Measurements from ENCODE around the gene SELE. TPM values are rescaled to one million over a fixed set of nuclear protein-coding genes. Genes with fewer than 3 reads are reported as not detected.

Gene SELE
- total RNA-seq, 1 donor from 2014 or later, result 9.0 TPM

DNA sequence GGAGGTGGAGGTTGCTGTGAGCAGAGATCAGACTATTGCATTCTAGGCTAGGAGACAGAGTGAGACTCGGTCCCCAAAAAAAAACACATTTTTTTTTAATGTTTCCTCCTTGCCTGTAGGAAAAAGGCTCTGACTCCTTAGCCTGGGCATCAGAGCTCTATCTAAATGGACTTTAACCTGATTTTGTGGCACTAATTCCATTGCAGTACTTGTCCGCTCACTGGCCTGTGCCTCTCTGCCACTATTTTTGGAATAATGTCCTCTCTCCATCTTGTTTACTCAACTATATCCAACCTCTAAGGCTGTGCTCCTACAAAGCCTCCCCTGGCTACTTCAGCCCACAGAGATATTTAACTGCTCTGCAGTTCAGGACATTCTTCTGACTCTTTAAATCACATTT is 34.3 kb upstream of the SELE start:
- no peaks in the 10 kb centered on the region for H3K36me3 ChIP-seq
- intact Hi-C loops (cut with DNase I), result no loop called here
- no peak overlapping the region for H3K27ac ChIP-seq

GRCh38 chr1:169765580-169766331 is 31.9 kb upstream of the SELE start:
- Histone ChIP-seq H3K4me3 (no peak overlapping the region), H3K4me1 (no peaks in the 10 kb centered on the region), H3K27me3 (no peaks in the 10 kb centered on the region), H3K27ac (no peak overlapping the region), H3K9me3 (no peaks in the 10 kb centered on the region), H3K36me3 (no peaks in the 10 kb centered on the region)
- intact Hi-C loops (cut with DNase I), result no loop called here
- no peak for DNase-seq (ENCODE audit: low spot score in 2 of 2)
- TF ChIP-seq, protein P1, sequence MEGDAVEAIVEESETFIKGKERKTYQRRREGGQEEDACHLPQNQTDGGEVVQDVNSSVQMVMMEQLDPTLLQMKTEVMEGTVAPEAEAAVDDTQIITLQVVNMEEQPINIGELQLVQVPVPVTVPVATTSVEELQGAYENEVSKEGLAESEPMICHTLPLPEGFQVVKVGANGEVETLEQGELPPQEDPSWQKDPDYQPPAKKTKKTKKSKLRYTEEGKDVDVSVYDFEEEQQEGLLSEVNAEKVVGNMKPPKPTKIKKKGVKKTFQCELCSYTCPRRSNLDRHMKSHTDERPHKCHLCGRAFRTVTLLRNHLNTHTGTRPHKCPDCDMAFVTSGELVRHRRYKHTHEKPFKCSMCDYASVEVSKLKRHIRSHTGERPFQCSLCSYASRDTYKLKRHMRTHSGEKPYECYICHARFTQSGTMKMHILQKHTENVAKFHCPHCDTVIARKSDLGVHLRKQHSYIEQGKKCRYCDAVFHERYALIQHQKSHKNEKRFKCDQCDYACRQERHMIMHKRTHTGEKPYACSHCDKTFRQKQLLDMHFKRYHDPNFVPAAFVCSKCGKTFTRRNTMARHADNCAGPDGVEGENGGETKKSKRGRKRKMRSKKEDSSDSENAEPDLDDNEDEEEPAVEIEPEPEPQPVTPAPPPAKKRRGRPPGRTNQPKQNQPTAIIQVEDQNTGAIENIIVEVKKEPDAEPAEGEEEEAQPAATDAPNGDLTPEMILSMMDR (IDR thresholded peaks at IDR 0.05), result no peak

More for the DNA sequence above, 34.3 kb upstream of the SELE start:
- no peak for DNase-seq (ENCODE audit: low spot score in 2 of 2)
- Histone ChIP-seq H3K4me1 (no peaks in the 10 kb centered on the region), H3K9me3 (no peaks in the 10 kb centered on the region), H3K4me3 (no peak overlapping the region), H3K27me3 (no peaks in the 10 kb centered on the region)
- TF ChIP-seq, protein P1 (IDR thresholded peaks at IDR 0.05), result no peak

- Histone ChIP-seq H3K27me3 (no peaks in the 10 kb centered on the region), H3K36me3 (no peaks in the 10 kb centered on the region), H3K27ac (no peak overlapping the region), H3K4me3 (no peak overlapping the region), H3K9me3 (no peaks in the 10 kb centered on the region), H3K4me1 (no peaks in the 10 kb centered on the region)
- intact Hi-C loops (cut with DNase I), result no loop called here
- no peak for DNase-seq (ENCODE audit: low spot score in 2 of 2)
- TF ChIP-seq, protein P1 (IDR thresholded peaks at IDR 0.05), result no peak
Measured at GRCh38 chr1:169764919-169765318, 31.0 kb upstream of the SELE start.

DNA sequence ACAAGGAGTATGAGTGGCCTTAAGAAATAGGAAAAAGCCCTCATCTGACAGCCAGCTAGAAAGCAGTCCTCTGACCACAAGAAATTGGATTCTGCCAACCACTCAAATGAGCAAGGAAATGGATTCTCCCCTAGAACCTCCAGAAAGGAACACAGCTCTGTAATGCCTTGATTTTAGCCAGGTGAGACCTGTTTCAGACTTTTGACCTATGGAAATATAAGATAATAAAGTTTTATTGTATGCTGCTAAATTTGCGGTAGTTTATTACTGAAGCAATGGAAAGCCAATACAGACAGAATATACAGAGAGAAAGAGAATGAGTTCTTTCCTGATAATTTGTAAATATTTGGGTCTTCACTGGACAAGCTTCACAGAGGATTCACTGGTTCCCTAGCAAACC is 28.8 kb upstream of the SELE start:
- Histone ChIP-seq H3K36me3 (no peaks in the 10 kb centered on the region), H3K4me1 (no peaks in the 10 kb centered on the region), H3K4me3 (no peak overlapping the region), H3K27ac (no peak overlapping the region), H3K27me3 (no peaks in the 10 kb centered on the region), H3K9me3 (no peaks in the 10 kb centered on the region)
- no peak for DNase-seq (ENCODE audit: low spot score in 2 of 2)
- intact Hi-C loops (cut with DNase I), result no loop called here
- TF ChIP-seq, protein P1 (IDR thresholded peaks at IDR 0.05), result no peak

GRCh38 chr1:169759038-169759437 is 25.2 kb upstream of the SELE start:
- H3K4me3 ChIP-seq, result no peak overlapping the region
- no peaks in the 10 kb centered on the region for H3K27me3 ChIP-seq
- no peak overlapping the region for H3K27ac ChIP-seq
- no peaks in the 10 kb centered on the region for H3K4me1 ChIP-seq
- intact Hi-C loops (cut with DNase I), result no loop called here
- DNase-seq (ENCODE audit: low spot score in 2 of 2), result no peak
- H3K9me3 ChIP-seq, result no peaks in the 10 kb centered on the region
- TF ChIP-seq, protein P1 (IDR thresholded peaks at IDR 0.05), result no peak
- no peaks in the 10 kb centered on the region for H3K36me3 ChIP-seq

Data from ascending aorta (tissue), 2 donors.